Body of pancreas (tissue), 4 donors: Measurements from ENCODE around the gene UMODL1.

ENCODE experiments used
- POLR2A ChIP-seq, 3 donors: fragments of 450-650 bp; IDR thresholded peaks; one replicate each; pipeline ENCODE4 v1.6.1; 2016; ENCODE audit warnings: antibody characterized with exemption in 3 of 3, mild to moderate bottlenecking in 2 of 3
- TF ChIP-seq, protein P1 (sequence below), 7 experiments: fragments of 450-650 bp in 4 of 7; fragments of 200-600 bp in 3 of 7; sonication (generic) in 3 of 7; IDR thresholded peaks; one replicate each; pipeline ENCODE4 v1.5.1; 2016 to 2019; ENCODE audit warnings: antibody characterized with exemption in 7 of 7

DNA sequence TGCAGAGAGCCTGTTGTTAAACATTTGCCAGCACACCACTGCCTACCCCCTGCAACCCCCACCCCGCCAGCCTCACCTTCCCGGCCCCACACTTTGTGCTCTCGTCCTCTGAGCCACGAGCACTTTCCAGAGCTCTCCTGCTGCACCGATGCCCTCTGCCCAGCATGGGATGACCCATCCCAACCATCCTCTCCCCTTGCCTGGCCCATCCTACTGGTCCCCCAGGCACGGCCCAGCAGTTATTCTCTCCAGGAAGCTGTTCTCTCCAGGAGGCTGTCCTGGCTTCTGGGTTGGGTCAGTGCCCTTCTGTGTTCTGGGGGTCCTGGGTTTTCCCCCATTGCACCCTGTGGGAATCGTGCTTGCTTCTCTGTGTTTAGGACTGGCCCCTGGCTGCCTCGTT, 87.7 kb downstream of the UMODL1 start:
- TF ChIP-seq, protein P1, sequence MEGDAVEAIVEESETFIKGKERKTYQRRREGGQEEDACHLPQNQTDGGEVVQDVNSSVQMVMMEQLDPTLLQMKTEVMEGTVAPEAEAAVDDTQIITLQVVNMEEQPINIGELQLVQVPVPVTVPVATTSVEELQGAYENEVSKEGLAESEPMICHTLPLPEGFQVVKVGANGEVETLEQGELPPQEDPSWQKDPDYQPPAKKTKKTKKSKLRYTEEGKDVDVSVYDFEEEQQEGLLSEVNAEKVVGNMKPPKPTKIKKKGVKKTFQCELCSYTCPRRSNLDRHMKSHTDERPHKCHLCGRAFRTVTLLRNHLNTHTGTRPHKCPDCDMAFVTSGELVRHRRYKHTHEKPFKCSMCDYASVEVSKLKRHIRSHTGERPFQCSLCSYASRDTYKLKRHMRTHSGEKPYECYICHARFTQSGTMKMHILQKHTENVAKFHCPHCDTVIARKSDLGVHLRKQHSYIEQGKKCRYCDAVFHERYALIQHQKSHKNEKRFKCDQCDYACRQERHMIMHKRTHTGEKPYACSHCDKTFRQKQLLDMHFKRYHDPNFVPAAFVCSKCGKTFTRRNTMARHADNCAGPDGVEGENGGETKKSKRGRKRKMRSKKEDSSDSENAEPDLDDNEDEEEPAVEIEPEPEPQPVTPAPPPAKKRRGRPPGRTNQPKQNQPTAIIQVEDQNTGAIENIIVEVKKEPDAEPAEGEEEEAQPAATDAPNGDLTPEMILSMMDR (IDR thresholded peaks at IDR 0.05), result no peak
- TF ChIP-seq POLR2A (IDR thresholded peaks at IDR 0.05), result no peak
